Endodermal cell (in vitro differentiated cells): Measurements from ENCODE around the gene APOL4. TPM values are rescaled to one million over a fixed set of nuclear protein-coding genes. Genes with fewer than 3 reads are reported as not detected.
"Not testable (repeated sequence)": the region's sequence is repeated elsewhere in the genome, so short reads cannot be mapped to it uniquely, and the experiment has no call there.

Experiments
- DNase-seq: peaks from one replicate; pipeline ENCODE4 v3.0.0-alpha.2; 2017
- H3K27ac ChIP-seq: 2 replicates; pipeline ENCODE4 v1.5.1; 2013; ENCODE audit warnings: mild to moderate bottlenecking, low read depth, low read length, moderate library complexity
- H3K27me3 ChIP-seq: 2 replicates; pipeline ENCODE4 v1.6.1; 2013; ENCODE audit warnings: mild to moderate bottlenecking, low read length, moderate library complexity; ENCODE audit not compliant: insufficient read depth, control insufficient read depth, poor library complexity, severe bottlenecking
- H3K36me3 ChIP-seq: 2 replicates; pipeline ENCODE4 v1.7.0; 2013; ENCODE audit warnings: mild to moderate bottlenecking, low read length, moderate library complexity; ENCODE audit not compliant: control insufficient read depth, insufficient read depth
- H3K4me1 ChIP-seq: one replicate; pipeline ENCODE4 v1.7.0; 2013; ENCODE audit warnings: low read length; ENCODE audit not compliant: control insufficient read depth, insufficient read depth
- H3K4me3 ChIP-seq: 2 replicates; pipeline ENCODE4 v1.5.1; 2013; ENCODE audit warnings: mild to moderate bottlenecking, low read length, moderate library complexity
- H3K9ac ChIP-seq: 2 replicates; pipeline ENCODE4 v1.6.1; 2013; ENCODE audit warnings: mild to moderate bottlenecking, low read length, moderate library complexity; ENCODE audit not compliant: poor library complexity, severe bottlenecking; ENCODE audit errors: extremely low read depth
- H3K9me3 ChIP-seq: 2 replicates; pipeline ENCODE4 v1.6.1; 2013; ENCODE audit warnings: mild to moderate bottlenecking, low read length, moderate library complexity; ENCODE audit not compliant: control insufficient read depth
- H3K27ac Mint-ChIP-seq: 2 replicates; pipeline ENCODE4 v1.8.0; 2020; ENCODE audit warnings: mixed read lengths
- H3K27me3 Mint-ChIP-seq: 2 replicates; pipeline ENCODE4 v1.8.0; 2021; ENCODE audit warnings: mild to moderate bottlenecking, mixed read lengths; ENCODE audit not compliant: insufficient read depth
- H3K36me3 Mint-ChIP-seq: 2 replicates; pipeline ENCODE4 v1.8.0; 2020; ENCODE audit warnings: low read depth, mixed read lengths
- H3K4me1 Mint-ChIP-seq: 2 replicates; pipeline ENCODE4 v1.8.0; 2020; ENCODE audit warnings: mixed read lengths
- H3K4me3 Mint-ChIP-seq: 2 replicates; pipeline ENCODE4 v1.8.0; 2020; ENCODE audit warnings: mild to moderate bottlenecking, moderate library complexity, mixed read lengths
- H3K9me3 Mint-ChIP-seq: 2 replicates; pipeline ENCODE4 v1.8.0; 2020; ENCODE audit warnings: mild to moderate bottlenecking, mixed read lengths
- WGBS, 2 experiments: methylation state at CpG; one replicate each; pipeline versions ENCODE4 v1.1.5 to v1.1.7; 2013; ENCODE audit warnings: missing lambda C conversion rate in 2 of 2, mixed read lengths in 1 of 2; ENCODE audit not compliant: insufficient coverage in 1 of 2, insufficient read length in 1 of 2; 5-methylcytosine and 5-hydroxymethylcytosine counted together
- total RNA-seq, 2 donors: library from RNA; stranded (reverse); fragmentation: NEBNext Ultra II Directional in 1 of 2; extraction: Animal tissue kit (Norgen Biotek cat#: 25700) in 1 of 2; gene quantifications; 2 replicates in 1 of 2; 3 replicates in 1 of 2; pipeline ENCODE4 v1.2.1, GENCODE V29; 2021
- TF ChIP-seq, protein P1 (sequence below): fragments of 200-600 bp; sonication (generic); conservative IDR thresholded peaks from 2 replicates; pipeline ENCODE4 v1.5.0; 2021; ENCODE audit warnings: antibody characterized with exemption, mild to moderate bottlenecking

Gene APOL4
- total RNA-seq, 2 donors from 2014 or later = not detected

DNA sequence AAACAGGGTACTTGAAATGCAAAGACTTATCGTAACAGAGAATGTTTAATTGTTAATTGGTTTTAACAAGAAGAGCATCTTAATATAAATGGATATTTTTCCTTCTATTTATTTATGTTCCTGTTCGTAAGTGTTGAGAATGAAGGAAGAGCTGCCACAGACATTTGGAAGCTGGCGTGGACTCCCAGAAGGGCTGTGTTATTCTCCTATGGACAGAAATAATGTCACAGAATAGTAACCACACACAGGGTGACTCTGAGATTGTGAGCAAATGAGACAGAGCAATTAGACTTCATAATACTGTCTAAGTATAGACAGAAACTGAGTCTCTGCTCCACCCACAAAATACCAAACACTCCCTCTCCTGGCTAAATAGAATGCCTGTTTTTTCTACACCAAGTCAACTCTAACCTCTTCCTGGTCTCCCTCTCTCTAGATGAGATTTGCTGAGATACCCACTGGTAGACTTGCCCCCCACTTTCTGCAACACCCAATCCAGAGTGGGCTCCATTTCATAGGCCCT lies 47.1 kb downstream of the APOL4 start:
- Histone ChIP-seq H3K9me3 (peaks cover 25% of the 10 kb centered on the region), H3K27ac (no peak overlapping the region), H3K4me1 (peaks cover 12% of the 10 kb centered on the region), H3K4me3 (peak overlapping the region; percentile 64), H3K27me3 (no peaks in the 10 kb centered on the region), H3K9ac (no peak overlapping the region), H3K36me3 (no peaks in the 10 kb centered on the region)
- peaks cover 19% of the 10 kb centered on the region for H3K9me3 Mint-ChIP-seq
- TF ChIP-seq, protein P1, sequence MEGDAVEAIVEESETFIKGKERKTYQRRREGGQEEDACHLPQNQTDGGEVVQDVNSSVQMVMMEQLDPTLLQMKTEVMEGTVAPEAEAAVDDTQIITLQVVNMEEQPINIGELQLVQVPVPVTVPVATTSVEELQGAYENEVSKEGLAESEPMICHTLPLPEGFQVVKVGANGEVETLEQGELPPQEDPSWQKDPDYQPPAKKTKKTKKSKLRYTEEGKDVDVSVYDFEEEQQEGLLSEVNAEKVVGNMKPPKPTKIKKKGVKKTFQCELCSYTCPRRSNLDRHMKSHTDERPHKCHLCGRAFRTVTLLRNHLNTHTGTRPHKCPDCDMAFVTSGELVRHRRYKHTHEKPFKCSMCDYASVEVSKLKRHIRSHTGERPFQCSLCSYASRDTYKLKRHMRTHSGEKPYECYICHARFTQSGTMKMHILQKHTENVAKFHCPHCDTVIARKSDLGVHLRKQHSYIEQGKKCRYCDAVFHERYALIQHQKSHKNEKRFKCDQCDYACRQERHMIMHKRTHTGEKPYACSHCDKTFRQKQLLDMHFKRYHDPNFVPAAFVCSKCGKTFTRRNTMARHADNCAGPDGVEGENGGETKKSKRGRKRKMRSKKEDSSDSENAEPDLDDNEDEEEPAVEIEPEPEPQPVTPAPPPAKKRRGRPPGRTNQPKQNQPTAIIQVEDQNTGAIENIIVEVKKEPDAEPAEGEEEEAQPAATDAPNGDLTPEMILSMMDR = no peak
- no peaks in the 10 kb centered on the region for H3K36me3 Mint-ChIP-seq
- peaks cover 44% of the 10 kb centered on the region for H3K4me1 Mint-ChIP-seq
- H3K27me3 Mint-ChIP-seq = no peaks in the 10 kb centered on the region
- no peak overlapping the region for H3K27ac Mint-ChIP-seq
- H3K4me3 Mint-ChIP-seq = no peak overlapping the region
- no peak for DNase-seq
- WGBS, 2 experiments = 93% methylated on average over 3 of the region's 3 CpGs; no CpG with 5 or more reads in 1 of the 2 experiments

DNA sequence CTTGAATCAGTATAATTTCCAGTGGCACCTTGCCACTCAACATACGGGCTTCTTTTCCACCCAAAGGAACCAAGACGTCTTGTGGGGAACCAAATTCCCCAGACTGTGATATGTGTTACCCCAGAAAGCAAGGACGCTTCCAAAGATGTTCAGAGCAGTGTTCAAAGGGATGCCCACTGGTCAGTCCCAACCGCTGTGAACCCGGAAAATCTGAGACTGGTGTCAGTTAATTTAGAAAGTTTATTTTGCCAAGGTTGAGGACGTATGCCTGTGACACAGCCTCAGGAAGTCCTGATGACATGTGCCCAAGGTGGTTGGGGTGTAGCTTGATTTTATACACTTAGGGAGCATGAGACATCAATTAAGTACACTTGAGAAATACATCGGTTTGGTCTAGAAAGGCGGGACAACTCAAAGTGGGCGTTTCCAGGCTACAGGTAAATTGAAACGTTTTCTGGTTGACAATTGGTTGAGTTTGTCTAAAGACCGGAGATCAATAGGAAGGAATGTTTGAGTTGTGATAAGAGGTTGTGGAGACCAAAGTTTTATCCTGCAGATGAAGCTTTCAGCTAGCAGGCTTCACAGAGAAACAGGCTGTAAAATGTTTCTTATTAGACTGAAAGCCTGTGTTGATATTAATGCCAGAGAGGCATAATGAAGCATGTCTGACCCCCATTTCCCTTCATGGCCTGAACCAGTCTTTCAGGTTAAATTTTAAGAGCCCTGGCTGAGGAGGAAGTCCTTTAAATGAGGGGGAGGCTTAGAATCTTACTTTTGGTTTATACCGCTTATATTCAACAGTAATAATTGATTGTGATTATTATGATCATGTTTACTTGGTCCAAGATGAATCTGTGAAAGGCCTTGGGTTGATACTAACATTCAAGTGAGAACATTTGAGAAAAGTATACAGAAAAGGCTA lies 47.8 kb downstream of the APOL4 start:
- H3K36me3 Mint-ChIP-seq = no peaks in the 10 kb centered on the region
- Histone ChIP-seq H3K27me3 (no peaks in the 10 kb centered on the region), H3K9ac (no peak overlapping the region), H3K27ac (no peak overlapping the region), H3K4me3 (peak overlapping the region; percentile 64), H3K9me3 (peaks cover 25% of the 10 kb centered on the region), H3K36me3 (no peaks in the 10 kb centered on the region), H3K4me1 (peaks cover 12% of the 10 kb centered on the region)
- no peak overlapping the region for H3K4me3 Mint-ChIP-seq
- DNase-seq = no peak
- H3K27me3 Mint-ChIP-seq = no peaks in the 10 kb centered on the region
- H3K4me1 Mint-ChIP-seq = peaks cover 38% of the 10 kb centered on the region
- WGBS, 2 experiments = 84 to 93% methylated on average over 12 of the region's 12 CpGs
- H3K27ac Mint-ChIP-seq = no peak overlapping the region
- peaks cover 19% of the 10 kb centered on the region for H3K9me3 Mint-ChIP-seq
- TF ChIP-seq, protein P1 = no peak

DNA sequence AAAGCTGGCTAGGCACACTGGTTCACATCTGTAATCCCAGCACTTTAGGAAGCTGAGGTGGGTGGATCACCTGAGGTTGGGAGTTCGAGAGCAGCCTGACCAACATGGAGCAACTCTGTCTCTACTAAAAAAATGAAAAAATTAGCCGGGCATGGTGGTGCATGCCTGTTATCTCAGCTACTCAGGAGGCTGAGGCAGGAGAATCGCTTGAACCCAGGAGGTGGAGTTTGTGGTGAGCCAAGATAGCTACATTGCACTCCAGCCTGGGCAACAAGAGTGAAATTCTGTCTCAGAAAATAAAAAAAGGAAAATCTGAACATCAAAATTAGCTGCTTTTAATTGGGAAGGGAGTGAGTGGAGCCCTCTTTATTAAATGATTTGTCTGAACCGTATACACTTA lies 48.8 kb downstream of the APOL4 start:
- Mint-ChIP-seq H3K4me1 (peaks cover 31% of the 10 kb centered on the region), H3K9me3 (peaks cover 19% of the 10 kb centered on the region)
- H3K4me3 Mint-ChIP-seq, H3K27ac ChIP-seq, H3K27ac Mint-ChIP-seq, H3K36me3 Mint-ChIP-seq, DNase-seq, H3K9ac ChIP-seq, H3K36me3 ChIP-seq, H3K27me3 Mint-ChIP-seq, H3K27me3 ChIP-seq: not testable (repeated sequence)
- WGBS, 2 experiments = 89 to 94% methylated on average over 3 of the region's 4 CpGs
- Histone ChIP-seq H3K9me3 (peaks cover 25% of the 10 kb centered on the region), H3K4me1 (peaks cover 12% of the 10 kb centered on the region), H3K4me3 (peak overlapping the region; percentile 64)
